ENCODE data around the gene NTM.

Gene NTM

GRCh38 chr11:131880316-131880715 lies 509.9 kb downstream of the NTM start:
- Histone ChIP-seq H3K27ac (ENCODE audit: extremely low read depth, low read depth, low read length) (no peak overlapping the region), H3K9me3 (ENCODE audit: control insufficient read depth, insufficient read depth, low read depth, low read length) (no peaks in the 10 kb centered on the region), H3K4me1 (ENCODE audit: control insufficient read depth, insufficient read depth, low read length) (no peaks in the 10 kb centered on the region), H3K36me3 (ENCODE audit: control insufficient read depth in 2 of 2, insufficient read depth in 1 of 2, low read length in 2 of 2) (no peaks in the 10 kb centered on the region), H3K4me3 (ENCODE audit: low read depth, low read length) (no peak overlapping the region)
- TF ChIP-seq ZNF596 (tag by site-specific recombination; IDR thresholded peaks at IDR 0.05), result no peak
- TF ChIP-seq ZNF549 (tag by site-specific recombination; IDR thresholded peaks at IDR 0.05), result no peak
- TF ChIP-seq KLF16 (tag by site-specific recombination; IDR thresholded peaks at IDR 0.05), result no peak
- no peak for TF ChIP-seq ZNF747 (tag by site-specific recombination; IDR thresholded peaks at IDR 0.05)
- TF ChIP-seq, protein P1, sequence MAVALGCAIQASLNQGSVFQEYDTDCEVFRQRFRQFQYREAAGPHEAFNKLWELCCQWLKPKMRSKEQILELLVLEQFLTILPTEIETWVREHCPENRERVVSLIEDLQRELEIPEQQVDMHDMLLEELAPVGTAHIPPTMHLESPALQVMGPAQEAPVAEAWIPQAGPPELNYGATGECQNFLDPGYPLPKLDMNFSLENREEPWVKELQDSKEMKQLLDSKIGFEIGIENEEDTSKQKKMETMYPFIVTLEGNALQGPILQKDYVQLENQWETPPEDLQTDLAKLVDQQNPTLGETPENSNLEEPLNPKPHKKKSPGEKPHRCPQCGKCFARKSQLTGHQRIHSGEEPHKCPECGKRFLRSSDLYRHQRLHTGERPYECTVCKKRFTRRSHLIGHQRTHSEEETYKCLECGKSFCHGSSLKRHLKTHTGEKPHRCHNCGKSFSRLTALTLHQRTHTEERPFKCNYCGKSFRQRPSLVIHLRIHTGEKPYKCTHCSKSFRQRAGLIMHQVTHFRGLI (tag by site-specific recombination; IDR thresholded peaks at IDR 0.05), result no peak
- TF ChIP-seq, protein P2, sequence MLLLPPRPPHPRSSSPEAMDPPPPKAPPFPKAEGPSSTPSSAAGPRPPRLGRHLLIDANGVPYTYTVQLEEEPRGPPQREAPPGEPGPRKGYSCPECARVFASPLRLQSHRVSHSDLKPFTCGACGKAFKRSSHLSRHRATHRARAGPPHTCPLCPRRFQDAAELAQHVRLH (tag by site-specific recombination; IDR thresholded peaks at IDR 0.05), result no peak
- no peak for TF ChIP-seq ZFP37 (tag by site-specific recombination; IDR thresholded peaks at IDR 0.05)
- TF ChIP-seq, protein P3, sequence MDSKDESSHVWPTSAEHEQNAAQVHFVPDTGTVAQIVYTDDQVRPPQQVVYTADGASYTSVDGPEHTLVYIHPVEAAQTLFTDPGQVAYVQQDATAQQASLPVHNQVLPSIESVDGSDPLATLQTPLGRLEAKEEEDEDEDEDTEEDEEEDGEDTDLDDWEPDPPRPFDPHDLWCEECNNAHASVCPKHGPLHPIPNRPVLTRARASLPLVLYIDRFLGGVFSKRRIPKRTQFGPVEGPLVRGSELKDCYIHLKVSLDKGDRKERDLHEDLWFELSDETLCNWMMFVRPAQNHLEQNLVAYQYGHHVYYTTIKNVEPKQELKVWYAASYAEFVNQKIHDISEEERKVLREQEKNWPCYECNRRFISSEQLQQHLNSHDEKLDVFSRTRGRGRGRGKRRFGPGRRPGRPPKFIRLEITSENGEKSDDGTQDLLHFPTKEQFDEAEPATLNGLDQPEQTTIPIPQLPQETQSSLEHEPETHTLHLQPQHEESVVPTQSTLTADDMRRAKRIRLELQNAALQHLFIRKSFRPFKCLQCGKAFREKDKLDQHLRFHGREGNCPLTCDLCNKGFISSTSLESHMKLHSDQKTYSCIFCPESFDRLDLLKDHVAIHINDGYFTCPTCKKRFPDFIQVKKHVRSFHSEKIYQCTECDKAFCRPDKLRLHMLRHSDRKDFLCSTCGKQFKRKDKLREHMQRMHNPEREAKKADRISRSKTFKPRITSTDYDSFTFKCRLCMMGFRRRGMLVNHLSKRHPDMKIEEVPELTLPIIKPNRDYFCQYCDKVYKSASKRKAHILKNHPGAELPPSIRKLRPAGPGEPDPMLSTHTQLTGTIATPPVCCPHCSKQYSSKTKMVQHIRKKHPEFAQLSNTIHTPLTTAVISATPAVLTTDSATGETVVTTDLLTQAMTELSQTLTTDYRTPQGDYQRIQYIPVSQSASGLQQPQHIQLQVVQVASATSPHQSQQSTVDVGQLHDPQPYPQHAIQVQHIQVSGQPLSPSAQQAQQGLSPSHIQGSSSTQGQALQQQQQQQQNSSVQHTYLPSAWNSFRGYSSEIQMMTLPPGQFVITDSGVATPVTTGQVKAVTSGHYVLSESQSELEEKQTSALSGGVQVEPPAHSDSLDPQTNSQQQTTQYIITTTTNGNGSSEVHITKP (tag by site-specific recombination; IDR thresholded peaks at IDR 0.05), result no peak
- no peak for TF ChIP-seq SP7 (tag by site-specific recombination; IDR thresholded peaks at IDR 0.05)
- TF ChIP-seq ZNF518A (tag by site-specific recombination; conservative IDR thresholded peaks at IDR 0.05; ENCODE audit: low read depth), result no peak
- no peak for TF ChIP-seq ZNF670 (tag by site-specific recombination; IDR thresholded peaks at IDR 0.05; ENCODE audit: low read depth)
- no peak for TF ChIP-seq ELK4 (IDR thresholded peaks at IDR 0.05; ENCODE audit: borderline replicate concordance, low read depth, low read length)
- no peak for TF ChIP-seq ZNF2 (tag by site-specific recombination; IDR thresholded peaks at IDR 0.05)
- TF ChIP-seq ZNF132 (tag by site-specific recombination; IDR thresholded peaks at IDR 0.05; ENCODE audit: borderline replicate concordance), result no peak
- TF ChIP-seq ZNF501 (tag by site-specific recombination; IDR thresholded peaks at IDR 0.05), result no peak
- TF ChIP-seq ZNF335 (tag by site-specific recombination; conservative IDR thresholded peaks at IDR 0.05), result no peak
- no peak for TF ChIP-seq YY1 (tag by site-specific recombination; IDR thresholded peaks at IDR 0.05)
- ChIA-PET CTCF (interaction anchor here (0.7 kb wide), 2 partner anchors 13 to 520 kb away, joined by 4 read pairs; no protein-coding TSS in a partner anchor), POLR2A (no interaction called here)

Data from HEK293 (cell line).